KBM-7 (cell line): Measurements from ENCODE around the gene ZNF850.
"Not testable (repeated sequence)": the region's sequence is repeated elsewhere in the genome, so short reads cannot be mapped to it uniquely, and the experiment has no call there.

ENCODE experiments used
- DNase-seq: peaks from one replicate; pipeline ENCODE4 v3.0.0-alpha.2; 2015
- in situ Hi-C: fragments of 300-500 bp; cut with MboI; formaldehyde crosslinking; loops from 2 replicates; pipeline ENCODE4 v1.14.3; 2020; ENCODE audit warnings: low sequenced_read_pairs, low pct_unique_long_range_greater_than_20kb, mixed read lengths

The ZNF850 gene

DNA sequence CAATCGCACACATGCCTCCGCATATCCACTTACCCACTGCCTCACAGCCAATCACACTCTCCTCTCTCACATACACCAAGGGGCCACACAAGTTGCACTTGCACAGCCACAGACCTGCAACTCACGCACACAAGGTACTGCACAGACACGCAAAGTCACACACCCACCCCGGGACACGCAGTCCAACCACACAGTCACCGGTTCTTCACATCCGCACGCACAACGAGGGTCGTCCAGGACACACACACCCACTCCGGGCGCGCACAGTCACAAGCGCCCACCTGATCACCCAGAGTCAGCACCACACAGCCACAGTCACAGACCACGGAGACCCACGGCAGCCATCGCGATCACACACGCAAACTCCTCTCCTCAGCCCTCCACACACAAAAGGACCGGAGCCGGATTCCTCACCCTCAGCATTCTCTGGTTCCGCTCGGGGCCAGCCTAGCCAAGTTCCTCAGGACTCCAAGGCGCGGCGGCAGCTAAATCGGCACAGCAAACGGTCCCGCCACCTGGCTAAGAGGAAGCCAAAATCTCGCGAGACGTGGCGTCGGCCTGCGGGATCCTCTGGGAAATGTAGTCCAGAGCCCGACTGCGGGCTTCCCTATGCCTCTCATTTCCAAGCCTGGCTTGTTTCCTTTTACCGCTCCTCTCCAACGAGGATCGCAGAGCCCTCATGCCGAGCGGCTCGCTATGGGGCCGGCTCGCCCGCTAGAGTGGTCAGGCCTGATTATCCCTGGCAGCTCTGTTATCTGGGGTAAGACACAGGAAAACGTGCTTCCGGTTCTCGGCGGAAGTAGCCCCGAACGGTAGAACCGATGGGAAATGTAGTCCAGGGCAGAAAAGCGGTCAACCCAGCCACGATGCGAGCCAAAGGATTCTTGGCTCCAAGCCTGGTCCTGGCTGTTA, at the start of gene ZNF850:
Gene ZNF850 (minus strand): TSS at position 497 of the 912 bp plus-strand sequence. CDS start 10,201 bp downstream, outside the sequence.
- DNase-seq = peak; percentile 95
- in situ Hi-C loops = no loop called here

GRCh38 chr19:36821758-36822157, 49.2 kb upstream of the ZNF850 start:
- in situ Hi-C loops = no loop called here
- DNase-seq = no peak

DNA sequence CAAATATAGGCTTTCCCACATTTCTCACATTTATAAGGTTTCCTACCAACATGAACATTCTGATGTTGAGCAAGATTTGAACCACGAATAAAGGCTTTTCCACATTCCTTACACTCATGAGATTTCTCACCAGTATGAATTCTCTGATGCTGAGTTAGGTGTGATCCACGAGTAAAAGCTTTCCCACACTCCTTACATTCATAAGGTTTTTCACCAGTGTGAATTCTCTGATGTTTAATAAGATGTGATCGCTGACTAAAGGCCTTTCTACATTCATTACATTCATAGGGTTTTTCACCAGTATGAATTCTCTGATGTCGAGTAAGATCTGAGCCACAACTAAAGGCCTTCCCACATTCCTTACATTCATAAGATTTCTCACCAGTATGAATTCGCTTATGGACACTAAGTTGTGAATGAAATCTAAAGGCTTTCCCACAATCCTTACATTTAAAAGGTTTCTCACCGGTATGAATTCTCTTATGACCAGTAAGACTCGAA, 46.6 kb upstream of the ZNF850 start:
- in situ Hi-C loops = no loop called here
- DNase-seq = no peak

- DNase-seq = no peak
- in situ Hi-C loops = no loop called here
Observed at GRCh38 chr19:36807029-36807428, 34.4 kb upstream of the ZNF850 start.

DNA sequence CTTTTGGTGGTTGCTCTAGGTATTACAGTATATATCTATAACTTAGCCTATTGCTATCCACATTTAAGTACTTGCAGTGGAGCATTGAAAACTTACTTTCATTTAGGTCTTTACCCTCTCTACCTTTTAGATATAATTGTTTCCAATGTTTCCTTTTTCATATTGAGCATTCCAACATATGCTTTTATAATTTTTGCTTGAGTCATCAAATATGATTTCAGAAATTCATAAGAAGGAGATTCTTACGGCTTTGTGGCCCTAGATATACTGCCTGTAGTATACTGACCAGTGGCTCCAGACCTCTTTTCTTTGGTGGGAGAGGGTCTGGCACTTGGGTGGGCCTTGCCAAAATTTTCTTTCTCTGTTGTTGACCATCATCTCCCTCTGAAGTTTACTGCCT, 32.8 kb upstream of the ZNF850 start:
- in situ Hi-C loops = no loop called here
- DNase-seq = no peak

GRCh38 chr19:36797786-36798108, 25.1 kb upstream of the ZNF850 start:
- in situ Hi-C loops = no loop called here
- no peak for DNase-seq

DNA sequence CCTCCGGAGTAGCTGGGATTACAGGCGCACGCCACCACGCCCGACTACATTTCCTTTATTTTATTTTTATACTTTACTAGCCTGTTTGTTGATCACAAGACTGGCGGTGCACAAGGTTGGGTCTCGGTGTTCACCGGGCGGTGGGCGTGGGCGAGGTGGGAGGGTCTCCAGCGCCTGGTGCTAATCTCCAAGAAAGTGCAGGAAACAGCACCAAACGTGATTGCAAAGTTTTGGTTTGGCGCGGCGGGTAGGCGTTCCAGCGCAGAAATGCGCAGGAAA, 24.0 kb upstream of the ZNF850 start:
- DNase-seq = no peak
- in situ Hi-C loops = no loop called here

- in situ Hi-C loops, DNase-seq: not testable (repeated sequence)
Observed at GRCh38 chr19:36791420-36792141, 19.0 kb upstream of the ZNF850 start.

GRCh38 chr19:36775768-36776167, 3.2 kb upstream of the ZNF850 start:
- no peak for DNase-seq
- in situ Hi-C loops = no loop called here

DNA sequence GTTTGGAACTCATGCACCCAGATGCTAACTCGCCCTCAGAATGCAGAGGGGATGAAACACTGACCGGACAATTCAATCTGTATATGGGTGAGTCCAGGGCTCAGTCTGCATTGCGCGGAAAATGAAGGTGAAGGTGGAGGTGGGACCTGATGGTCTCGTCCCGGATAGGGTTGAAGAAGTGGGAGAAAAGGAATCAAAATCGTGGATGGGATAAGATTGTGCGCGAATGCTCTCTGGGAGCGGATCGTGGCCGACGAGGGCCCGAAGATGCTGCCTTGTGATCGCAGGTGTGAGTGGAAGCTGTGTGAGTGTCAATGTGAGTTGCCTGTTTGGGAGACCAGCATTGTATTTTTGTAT, 594 bp upstream of the ZNF850 start:
- no peak for DNase-seq
- in situ Hi-C loops = no loop called here

- DNase-seq = peak; percentile 88
- in situ Hi-C loops = no loop called here
Observed at GRCh38 chr19:36771261-36772231, 1.1 kb downstream of the ZNF850 start.

DNA sequence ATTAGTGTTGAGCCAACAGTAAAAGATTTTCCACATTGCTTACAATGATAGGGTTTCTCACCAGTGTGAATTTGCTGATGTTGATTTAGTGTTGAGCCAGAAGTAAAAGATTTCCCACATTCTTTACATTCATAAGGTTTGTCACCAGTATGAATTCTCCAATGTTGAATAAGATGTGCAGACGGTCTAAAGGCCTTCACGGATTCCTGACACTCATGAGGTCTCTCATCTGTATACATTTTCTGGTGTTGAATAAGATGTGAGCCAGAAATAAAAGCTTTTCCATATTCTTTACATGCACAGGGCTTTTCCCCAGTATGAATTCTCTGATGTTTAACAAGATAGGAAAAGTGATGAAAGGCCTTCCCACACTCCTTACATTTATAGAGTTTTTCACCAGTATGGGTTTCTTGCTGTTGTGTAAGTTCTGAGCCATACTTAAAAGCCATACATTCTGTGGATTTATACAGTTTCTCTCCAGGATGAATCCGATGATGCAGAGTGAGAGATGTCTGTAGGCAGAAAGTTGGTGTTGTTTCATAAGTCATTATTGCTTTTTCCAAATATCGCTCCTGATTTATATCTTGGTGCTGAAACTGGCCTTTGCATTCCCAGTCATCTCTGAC, 22.4 kb downstream of the ZNF850 start:
- in situ Hi-C loops = no loop called here
- no peak for DNase-seq

DNA sequence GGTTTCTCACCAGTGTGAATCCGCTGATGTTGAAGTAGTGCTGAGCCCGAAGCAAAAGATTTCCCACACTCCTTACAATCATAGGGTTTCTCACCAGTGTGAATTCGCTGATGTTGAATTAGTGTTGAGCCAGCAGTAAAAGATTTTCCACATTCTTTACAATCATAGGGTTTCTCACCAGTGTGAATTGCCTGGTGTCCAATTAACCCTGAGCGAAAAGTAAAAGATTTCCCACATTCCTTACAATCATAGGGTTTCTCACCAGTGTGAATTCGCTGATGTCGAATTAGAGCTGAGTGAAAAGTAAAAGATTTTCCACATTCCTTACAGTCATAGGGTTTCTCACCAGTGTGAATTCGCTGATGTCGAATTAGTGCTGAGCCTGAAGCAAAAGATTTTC, 23.0 kb downstream of the ZNF850 start:
- in situ Hi-C loops, DNase-seq: not testable (repeated sequence)

GRCh38 chr19:36748431-36749275, 24.0 kb downstream of the ZNF850 start:
- no peak for DNase-seq
- in situ Hi-C loops = no loop called here

DNA sequence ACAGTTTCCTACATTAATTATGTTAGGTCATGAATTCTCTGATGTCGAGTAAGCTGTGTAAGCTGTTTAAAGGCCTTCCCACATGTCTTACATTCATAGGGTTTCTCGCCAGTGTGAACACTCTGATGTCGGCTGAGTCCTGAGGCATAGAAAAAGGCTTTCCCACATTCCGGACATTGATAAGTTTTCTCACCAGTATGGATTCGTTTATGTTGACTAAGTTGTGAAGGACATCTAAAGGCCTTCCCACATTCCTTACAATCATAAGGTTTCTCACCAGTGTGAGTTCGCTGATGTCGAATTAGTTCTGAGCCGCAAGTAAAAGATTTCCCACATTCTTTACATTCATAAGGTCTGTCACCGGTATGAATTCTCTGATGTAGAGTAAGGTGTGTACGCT, 24.9 kb downstream of the ZNF850 start:
- no peak for DNase-seq
- in situ Hi-C loops = no loop called here

DNA sequence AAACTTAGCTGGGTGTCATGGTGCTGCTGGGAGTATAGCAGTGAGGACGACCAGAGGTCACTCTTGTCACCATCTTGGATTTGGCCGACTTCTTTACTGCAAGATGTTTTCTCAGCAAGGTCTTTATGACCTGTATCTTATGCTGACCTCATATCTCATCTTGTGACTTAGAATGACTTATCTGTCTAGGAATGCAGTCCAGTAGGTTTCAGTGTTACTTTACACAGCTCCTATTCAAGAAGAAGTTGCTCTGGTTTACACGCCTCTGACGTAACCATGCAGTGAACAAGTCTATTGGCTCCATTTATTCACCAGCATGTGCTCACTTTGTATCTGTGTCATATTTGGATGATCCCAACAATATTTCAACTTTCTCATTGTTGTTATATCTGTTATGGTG, 26.7 kb downstream of the ZNF850 start:
- no peak for DNase-seq
- in situ Hi-C loops = no loop called here

- DNase-seq, in situ Hi-C loops: not testable (repeated sequence)
Observed at GRCh38 chr19:36736166-36736565, 36.4 kb downstream of the ZNF850 start.
